HG02588 (cell line): Measurements from ENCODE around the gene HSPA2.

Experiments used
- ATAC-seq: cut with Tn5 transposase; IDR thresholded peaks from one replicate; pipeline ENCODE4 v1.9.1; 2021; ENCODE audit warnings: mild to moderate bottlenecking, moderate library complexity; ENCODE audit not compliant: unreplicated experiment

Gene HSPA2

DNA sequence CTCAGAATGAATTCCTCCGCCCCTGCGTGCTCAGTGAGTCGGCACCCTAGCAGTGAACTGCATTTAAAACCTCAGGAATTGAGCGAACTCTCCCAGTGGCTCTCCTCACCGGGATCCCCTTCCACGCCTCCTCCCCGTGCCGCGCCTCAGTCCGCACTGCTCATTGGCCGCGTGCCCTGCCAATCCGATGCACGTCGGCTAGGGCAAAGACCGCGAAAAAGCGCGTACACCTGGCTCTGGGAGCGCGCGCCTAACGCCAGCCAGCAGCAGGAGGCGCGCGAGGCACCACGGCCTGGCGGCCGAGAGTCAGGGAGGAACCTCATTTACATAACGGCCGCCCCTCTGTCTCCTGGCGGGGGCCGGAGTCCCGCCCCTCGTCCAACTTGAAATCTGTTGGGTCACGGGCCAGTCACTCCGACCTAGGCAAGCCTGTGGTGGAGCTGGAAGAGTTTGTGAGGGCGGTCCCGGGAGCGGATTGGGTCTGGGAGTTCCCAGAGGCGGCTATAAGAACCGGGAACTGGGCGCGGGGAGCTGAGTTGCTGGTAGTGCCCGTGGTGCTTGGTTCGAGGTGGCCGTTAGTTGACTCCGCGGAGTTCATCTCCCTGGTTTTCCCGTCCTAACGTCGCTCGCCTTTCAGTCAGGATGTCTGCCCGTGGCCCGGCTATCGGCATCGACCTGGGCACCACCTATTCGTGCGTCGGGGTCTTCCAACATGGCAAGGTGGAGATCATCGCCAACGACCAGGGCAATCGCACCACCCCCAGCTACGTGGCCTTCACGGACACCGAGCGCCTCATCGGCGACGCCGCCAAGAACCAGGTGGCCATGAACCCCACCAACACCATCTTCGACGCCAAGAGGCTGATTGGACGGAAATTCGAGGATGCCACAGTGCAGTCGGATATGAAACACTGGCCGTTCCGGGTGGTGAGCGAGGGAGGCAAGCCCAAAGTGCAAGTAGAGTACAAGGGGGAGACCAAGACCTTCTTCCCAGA, at the start of gene HSPA2:
Gene HSPA2, plus strand, starts transcription at position 534 of the 995 bp plus-strand sequence. Its CDS starts 109 bp downstream, at position 643.
- ATAC-seq: peak; percentile 92

DNA sequence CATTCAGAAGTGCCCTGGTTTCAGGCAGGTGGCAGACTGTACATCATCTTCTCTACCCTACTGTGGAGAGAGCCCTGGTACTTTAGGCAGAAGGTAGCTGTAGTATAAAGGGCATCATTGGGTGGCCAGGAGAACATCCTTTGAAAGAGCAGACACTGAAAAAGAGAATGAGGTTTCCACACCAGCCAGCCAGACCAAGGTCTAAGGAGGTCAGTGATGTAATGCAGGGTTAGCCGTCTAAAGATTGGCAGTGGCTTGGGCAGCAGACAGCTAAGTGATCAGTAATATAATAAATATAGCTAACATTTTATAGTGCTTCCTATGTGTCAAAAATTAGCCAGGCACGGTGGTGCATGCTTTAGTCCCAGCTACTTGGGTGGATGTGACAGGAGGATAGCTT, 48.9 kb upstream of the HSPA2 start:
- ATAC-seq: no peak

DNA sequence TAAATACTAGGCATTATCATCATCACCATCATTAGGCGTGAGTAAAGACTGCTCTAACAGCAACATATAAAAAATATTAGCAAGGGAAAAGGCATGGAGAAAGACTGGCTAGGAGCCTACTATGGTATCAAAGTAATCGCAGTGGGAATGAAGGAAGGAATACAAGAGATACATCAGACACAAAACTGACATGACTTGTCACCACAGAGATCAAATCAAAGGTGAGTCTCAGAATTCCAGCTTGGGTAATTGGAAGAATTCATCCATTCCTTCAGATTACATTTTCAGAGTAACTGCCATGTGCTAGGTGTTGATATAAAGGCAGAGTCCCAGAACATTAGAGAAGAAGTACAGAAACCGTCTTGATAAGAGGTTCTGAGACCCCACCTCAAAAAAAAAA, 47.1 kb upstream of the HSPA2 start:
- no peak for ATAC-seq

- ATAC-seq: no peak
These were observed 45.3 kb upstream of the HSPA2 start for GRCh38 chr14:64495252-64495651.

- no peak for ATAC-seq
These were observed 43.8 kb upstream of the HSPA2 start for GRCh38 chr14:64496764-64497163.

- ATAC-seq: no peak
These were observed 40.5 kb upstream of the HSPA2 start for GRCh38 chr14:64500088-64500487.

GRCh38 chr14:64501411-64502171, 39.0 kb upstream of the HSPA2 start:
- no peak for ATAC-seq

- no peak for ATAC-seq
These were observed 38.1 kb upstream of the HSPA2 start for GRCh38 chr14:64502456-64502855.

DNA sequence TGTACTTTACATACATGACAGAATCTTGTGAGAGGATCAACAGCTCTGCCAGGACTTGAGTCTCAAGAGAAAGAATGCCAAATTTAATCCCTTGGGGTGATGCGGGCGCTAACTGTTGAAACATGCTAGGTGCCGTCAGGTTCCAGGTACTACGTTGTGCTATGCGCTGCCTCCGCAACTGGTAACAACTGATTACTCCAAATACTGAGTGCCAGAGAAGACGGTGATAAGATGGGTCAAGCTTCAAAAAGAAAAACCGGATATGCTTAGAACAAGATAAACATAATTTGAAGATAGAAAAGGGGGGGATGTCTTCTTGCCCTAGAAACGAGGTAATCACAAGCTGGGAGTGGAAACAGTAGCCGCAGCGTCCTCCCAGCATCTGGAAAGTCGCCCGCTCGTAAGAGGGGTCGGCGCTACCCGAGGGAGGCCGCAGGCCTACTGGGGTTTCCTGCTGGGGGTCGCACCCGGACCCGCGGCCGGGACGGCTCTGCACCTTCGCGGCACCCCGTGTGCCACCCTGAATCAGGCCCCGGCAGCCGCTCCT, 37.6 kb upstream of the HSPA2 start:
- peak; percentile 1 for ATAC-seq

- peak; percentile 57 for ATAC-seq
These were observed 36.9 kb upstream of the HSPA2 start, which contains the start of gene ZBTB25 for GRCh38 chr14:64503434-64504309. ZBTB25 (minus strand) TSS chr14:64503838; CDS start chr14:64490533, 13,305 bp downstream.

DNA sequence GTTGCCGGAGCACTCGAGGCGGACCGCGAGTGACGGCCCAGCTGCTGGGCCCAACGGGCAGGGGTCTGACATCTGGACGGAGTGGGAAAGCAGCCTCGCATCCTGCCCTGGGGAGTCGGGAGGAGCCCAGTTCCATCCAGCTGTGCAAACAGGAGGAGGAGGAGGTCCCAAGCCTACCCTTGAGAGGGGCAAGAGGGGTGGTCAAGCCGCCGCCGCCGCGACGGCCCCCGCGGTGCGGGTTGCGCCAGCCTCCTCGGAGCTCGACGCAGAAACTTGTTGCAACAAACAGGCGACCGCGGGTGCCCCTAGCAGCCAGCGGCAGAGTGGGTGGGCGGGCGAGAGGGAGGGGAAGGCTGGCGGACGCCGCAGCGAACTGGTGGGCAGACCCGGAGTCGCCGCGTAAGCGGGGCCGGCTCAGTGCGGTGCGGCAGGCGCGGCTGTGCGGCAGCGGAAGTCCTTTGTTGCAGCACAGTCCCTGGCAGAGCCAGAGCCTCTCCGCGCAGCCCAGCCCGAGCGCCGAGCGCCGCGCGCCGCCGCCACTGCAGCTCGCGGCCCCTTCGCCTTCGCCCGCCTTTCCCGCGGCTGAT, 36.1 kb upstream of the HSPA2 start, which contains the start of gene ZBTB1:
Gene ZBTB1, plus strand, starts transcription at position 461 of the 587 bp plus-strand sequence. CDS start 16,735 bp downstream, outside the sequence.
- peak; percentile 17 for ATAC-seq

DNA sequence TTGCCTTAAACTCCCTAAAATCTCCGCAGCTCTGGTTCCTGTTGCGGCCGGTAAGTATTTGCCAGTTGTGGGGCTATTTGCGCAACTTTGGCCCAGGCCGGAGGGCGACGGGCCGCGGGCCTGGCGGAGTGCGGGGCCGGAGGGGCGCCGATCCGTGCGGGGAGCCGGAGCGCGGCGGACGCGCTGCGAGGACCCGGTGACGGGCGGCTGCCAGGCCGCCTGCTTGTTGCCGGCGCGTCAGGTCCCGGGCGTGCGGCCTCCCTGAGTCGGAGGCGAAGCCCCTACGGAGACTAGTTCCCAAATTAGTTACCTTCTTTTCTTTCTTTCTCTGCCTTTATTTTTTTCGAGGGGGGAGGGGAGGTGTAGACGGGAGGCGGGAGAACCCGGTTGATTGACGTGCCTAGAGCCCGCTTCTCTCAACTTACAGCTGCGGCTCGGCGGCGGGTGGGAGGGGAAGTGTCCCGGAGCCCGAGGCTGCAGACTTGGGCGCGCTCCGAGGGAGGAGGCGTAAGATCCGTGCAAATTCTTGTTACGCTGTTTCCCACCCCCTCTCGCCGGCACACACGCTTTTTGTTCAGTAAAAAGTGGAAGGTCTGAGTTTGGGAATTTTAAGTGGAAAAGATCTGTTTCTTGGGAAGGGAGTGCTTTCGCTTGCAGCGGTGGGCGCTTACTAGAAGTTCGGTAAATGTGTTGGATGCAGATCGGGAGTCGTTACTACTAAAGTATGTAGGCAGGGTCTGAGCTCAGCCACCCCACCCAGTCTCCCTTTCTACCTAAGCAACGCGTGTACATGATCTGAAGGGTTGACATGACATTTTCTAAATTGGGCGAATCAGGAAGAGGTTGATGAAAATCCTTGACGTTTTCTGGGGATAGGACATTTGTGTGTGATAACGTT, 35.4 kb upstream of the HSPA2 start:
- ATAC-seq: peak; percentile 25

GRCh38 chr14:64506721-64507120, 33.8 kb upstream of the HSPA2 start:
- ATAC-seq: no peak

DNA sequence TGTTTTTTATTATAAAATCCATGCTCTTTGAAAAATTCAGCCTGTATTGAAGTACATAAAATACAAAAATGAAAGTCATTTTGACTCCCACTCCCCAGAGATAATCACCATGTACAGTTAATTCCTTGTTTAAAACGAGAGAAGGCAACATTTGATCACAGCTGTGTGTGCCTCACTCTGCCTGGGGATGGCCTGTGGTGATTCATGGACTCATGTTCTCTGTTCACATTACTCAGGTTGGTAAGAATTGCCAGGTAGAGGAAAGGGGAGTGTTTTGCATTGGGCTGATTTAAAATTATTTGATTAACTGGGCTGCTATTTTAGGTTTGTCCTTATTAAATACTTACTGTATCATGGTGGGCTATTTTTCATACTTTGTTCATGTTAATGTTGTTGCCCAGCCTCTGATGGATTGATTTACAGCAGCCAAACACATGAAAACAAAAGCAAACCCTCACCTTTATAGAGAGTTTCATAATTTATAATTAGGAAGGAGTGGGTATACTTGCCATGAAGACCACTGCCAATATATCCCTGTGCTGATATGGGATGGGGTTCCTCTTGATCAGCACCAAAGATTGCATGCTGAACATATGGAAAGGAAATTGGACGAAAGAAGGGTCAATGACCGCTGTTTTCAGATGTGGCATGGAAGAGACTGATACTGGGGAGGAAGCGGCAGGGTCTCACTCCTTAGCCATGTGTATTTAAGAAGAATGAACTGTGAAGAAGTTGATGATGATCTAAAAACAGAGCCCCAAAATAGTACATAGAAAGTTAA, 33.0 kb upstream of the HSPA2 start:
- ATAC-seq: no peak

DNA sequence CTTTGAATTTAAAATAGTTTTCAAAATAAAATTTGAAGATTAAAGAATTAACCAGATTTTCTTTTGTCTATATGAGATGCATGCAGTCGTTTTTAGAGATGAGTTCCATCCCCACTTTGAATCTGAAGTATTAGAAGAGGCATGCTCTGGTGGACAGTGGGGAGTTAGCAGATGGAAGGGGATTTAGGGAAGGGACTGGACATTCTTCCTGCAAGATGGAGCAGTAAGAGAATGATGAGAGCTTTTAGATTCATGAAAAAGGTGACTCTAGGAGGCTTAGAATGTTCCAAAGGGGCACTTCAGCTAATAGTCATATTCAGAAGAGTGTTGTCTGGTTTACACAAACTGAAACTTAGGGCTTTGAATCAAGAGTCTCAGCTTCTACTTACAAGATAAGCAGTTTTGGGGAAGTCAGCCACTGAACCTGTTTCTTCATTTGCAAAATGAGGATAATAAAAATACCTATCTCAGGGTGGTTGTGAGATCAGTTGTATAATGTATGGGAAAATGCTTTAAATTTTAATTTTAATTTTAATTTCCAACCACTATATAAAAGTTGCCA, 32.2 kb upstream of the HSPA2 start:
- ATAC-seq: no peak

- no peak for ATAC-seq
These were observed 31.5 kb upstream of the HSPA2 start for GRCh38 chr14:64509036-64509435.

DNA sequence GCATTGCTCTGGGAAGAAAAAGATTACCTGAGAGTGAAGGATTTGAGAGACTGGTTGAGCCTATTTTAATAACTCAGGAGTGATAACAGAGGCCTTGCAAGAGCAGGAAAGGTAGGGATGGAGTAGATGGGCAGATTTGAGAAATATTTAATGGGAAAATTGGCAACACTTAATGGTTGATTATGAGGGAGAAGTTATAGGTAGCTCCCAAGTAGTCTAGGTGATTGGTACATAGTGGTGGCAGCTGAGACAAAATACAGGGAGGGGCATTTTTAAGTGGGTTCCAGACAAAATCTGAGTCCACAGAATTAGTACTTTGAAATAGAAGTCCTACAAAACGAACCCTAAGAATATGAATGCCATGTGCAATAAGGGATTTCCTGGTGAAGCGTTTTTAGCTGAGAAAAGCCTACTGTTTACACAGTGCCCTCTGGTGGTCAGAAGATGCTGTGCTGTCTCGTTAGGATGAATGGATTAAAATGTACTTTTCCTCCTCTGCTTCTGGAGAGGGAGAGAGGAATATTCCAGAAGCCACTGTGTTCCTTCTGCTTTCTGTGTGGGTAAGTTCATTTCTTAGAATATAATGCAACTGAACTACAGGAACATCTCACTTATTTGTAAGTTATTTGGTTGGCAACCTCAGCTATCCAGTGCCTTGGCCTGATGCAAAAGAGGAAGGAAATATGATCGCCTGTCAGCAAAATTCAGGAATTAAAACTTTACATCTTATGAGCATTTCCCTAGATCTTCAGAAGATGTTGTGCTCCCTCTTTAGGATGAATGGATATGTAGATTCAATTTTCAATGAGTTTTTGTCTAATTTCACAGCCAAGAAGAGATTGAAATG, 29.5 kb upstream of the HSPA2 start:
- ATAC-seq: no peak
